GM19239 (cell line): ENCODE data around the gene WBP11.
"Not testable (repeated sequence)": the region's sequence is repeated elsewhere in the genome, so short reads cannot be mapped to it uniquely, and the experiment has no call there.

Source experiments
- DNase-seq: peaks from one replicate; pipeline ENCODE4 v3.0.0; 2011; ENCODE audit warnings: low spot score; ENCODE audit not compliant: insufficient read length
- FAIRE-seq: peaks from 2 replicates; lab custom pipeline; 2011; peaks lifted over from hg19 to GRCh38; lab: Jason Lieb, UNC

Gene WBP11

DNA sequence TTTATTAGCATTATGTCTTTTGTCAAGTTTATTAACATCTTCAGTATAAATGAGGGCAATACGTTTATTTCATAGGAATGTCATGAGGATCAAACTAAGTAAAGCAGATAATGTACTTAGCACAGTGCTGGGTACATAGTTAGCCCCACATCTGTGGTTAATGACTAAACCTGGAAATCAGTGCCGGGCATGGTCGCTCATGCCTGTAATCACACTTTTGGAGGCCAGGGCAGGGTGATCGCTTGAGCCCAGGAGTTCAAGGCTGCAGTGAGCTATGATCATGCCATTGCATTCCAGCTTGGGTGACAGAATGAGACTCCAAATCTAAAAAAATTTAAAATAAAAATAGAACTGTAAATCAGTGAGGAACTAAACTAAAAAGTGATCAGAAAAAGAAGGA, 62.1 kb downstream of the WBP11 start:
- FAIRE-seq (no peak), DNase-seq (no peak)

DNA sequence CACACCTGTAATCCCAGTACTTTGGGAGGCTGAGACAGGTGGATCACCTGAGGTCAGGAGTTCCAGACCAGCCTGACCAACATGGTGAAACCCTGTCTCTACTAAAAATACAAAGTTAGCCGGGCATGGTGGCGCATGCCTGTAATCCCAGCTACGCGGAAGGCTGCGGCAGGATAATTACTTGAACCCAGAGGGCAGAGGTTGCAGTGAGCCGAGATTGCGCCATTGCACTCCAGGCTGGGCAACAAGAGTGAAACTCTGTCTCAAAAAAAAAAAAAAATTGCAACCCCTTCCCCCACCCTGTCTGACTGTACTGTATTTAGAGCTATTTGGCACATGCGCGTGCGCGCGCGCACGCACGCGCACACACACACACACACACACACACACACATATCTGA, 66.8 kb downstream of the WBP11 start:
- FAIRE-seq, DNase-seq: not testable (repeated sequence)
